Liver (tissue), 9 donors: ENCODE results near the gene ACACB. TPM values are rescaled to one million over a fixed set of nuclear protein-coding genes. Genes with fewer than 3 reads are reported as not detected.

Source experiments
- DNase-seq: peaks from one replicate; pipeline ENCODE4 v3.0.0-alpha.2; 2017; ENCODE audit warnings: low spot score
- H3K27ac ChIP-seq, 2 donors: one replicate each; pipeline ENCODE4 v1.7.0; 2013; ENCODE audit warnings: inconsistent platforms in 2 of 2, low read length in 2 of 2, control low read depth in 1 of 2, low read depth in 1 of 2, mild to moderate bottlenecking in 1 of 2
- H3K27me3 ChIP-seq, 4 donors: one replicate each; pipeline versions ENCODE4 v1.6.1 to v1.7.0; 2013; ENCODE audit warnings: low read length in 3 of 4, inconsistent platforms in 1 of 4, mild to moderate bottlenecking in 1 of 4, moderate library complexity in 1 of 4; ENCODE audit not compliant: control insufficient read depth in 4 of 4, insufficient read depth in 4 of 4
- H3K36me3 ChIP-seq, 4 donors: one replicate each; pipeline versions ENCODE4 v1.6.1 to v1.7.0; 2013; ENCODE audit warnings: low read length in 3 of 4, mild to moderate bottlenecking in 3 of 4, low read depth in 1 of 4, moderate library complexity in 1 of 4; ENCODE audit not compliant: control insufficient read depth in 4 of 4, insufficient read depth in 3 of 4
- H3K4me1 ChIP-seq, 4 donors: one replicate each; pipeline versions ENCODE4 v1.6.1 to v1.7.0; 2013; ENCODE audit warnings: low read length in 3 of 4, mild to moderate bottlenecking in 3 of 4, moderate library complexity in 1 of 4; ENCODE audit not compliant: control insufficient read depth in 4 of 4, insufficient read depth in 4 of 4
- H3K4me3 ChIP-seq, 3 donors: one replicate each; pipeline versions ENCODE4 v1.6.1 to v1.7.0; 2013; ENCODE audit warnings: low read length in 3 of 3, control low read depth in 1 of 3, low read depth in 1 of 3, mild to moderate bottlenecking in 1 of 3
- H3K9ac ChIP-seq, 2 donors: one replicate each; pipeline ENCODE4 v1.7.0; 2013; ENCODE audit warnings: low read length in 2 of 2, mild to moderate bottlenecking in 2 of 2, moderate library complexity in 2 of 2, control low read depth in 1 of 2, low read depth in 1 of 2
- H3K9me3 ChIP-seq, 4 donors: one replicate each; pipeline versions ENCODE4 v1.6.1 to v1.7.0; 2013; ENCODE audit warnings: low read length in 3 of 4; ENCODE audit not compliant: control insufficient read depth in 4 of 4
- EGR1 ChIP-seq, 2 donors: IDR thresholded peaks; 2 replicates each; pipeline ENCODE4 v1.6.1; 2016 to 2018; ENCODE audit warnings: antibody characterized with exemption in 2 of 2, low read depth in 2 of 2
- GABPA ChIP-seq, 2 donors: IDR thresholded peaks in 1 of 2; conservative IDR thresholded peaks in 1 of 2; 2 replicates each; pipeline ENCODE4 v1.6.1; 2016; ENCODE audit warnings: antibody characterized with exemption in 2 of 2, mild to moderate bottlenecking in 1 of 2, moderate library complexity in 1 of 2
- HNF4A ChIP-seq, 2 donors: conservative IDR thresholded peaks; 2 replicates each; pipeline ENCODE4 v1.6.1; 2016; ENCODE audit warnings: antibody characterized with exemption in 2 of 2, mild to moderate bottlenecking in 2 of 2
- HNF4G ChIP-seq: IDR thresholded peaks from 2 replicates; pipeline ENCODE4 v1.6.1; 2016; ENCODE audit warnings: antibody characterized with exemption
- JUND ChIP-seq, 2 donors: IDR thresholded peaks; 2 replicates each; pipeline ENCODE4 v1.6.1; 2016; ENCODE audit warnings: antibody characterized with exemption in 2 of 2
- RAD21 ChIP-seq, 2 donors: IDR thresholded peaks; 2 replicates each; pipeline ENCODE4 v1.6.1; 2016; ENCODE audit warnings: antibody characterized with exemption in 2 of 2, mild to moderate bottlenecking in 2 of 2
- RXRA ChIP-seq, 2 donors: IDR thresholded peaks; 2 replicates each; pipeline ENCODE4 v1.6.1; 2017 to 2018; ENCODE audit warnings: antibody characterized with exemption in 2 of 2, mild to moderate bottlenecking in 1 of 2
- SP1 ChIP-seq: IDR thresholded peaks from 2 replicates; pipeline ENCODE4 v1.6.1; 2018; ENCODE audit warnings: antibody characterized with exemption, mild to moderate bottlenecking
- TAF1 ChIP-seq: conservative IDR thresholded peaks from 2 replicates; pipeline ENCODE4 v1.6.1; 2016; ENCODE audit warnings: antibody characterized with exemption, mild to moderate bottlenecking
- YY1 ChIP-seq: IDR thresholded peaks from 2 replicates; pipeline ENCODE4 v1.6.1; 2016; ENCODE audit warnings: antibody characterized with exemption, mild to moderate bottlenecking
- whole genome bisulfite sequencing: extraction: QIAGEN DNeasy Blood & Tissue Kit; methylation state at CpG from one replicate; pipeline ENCODE4 v1.1.7; 2013; 5-methylcytosine and 5-hydroxymethylcytosine counted together
- polyA plus RNA-seq, 2 donors: library from polyadenylated mRNA; stranded (reverse) in 1 of 2; unstranded in 1 of 2; fragments of 200-250 nt in 1 of 2; fragments of >200 nt in 1 of 2; fragmentation: Nextera tagmentation in 1 of 2; extraction: Ambion mirVana in 1 of 2; gene quantifications; one replicate each; pipeline versions ENCODE4 v1.2.1 to v1.2.3, GENCODE V29; 2013 to 2015
- total RNA-seq, 2 donors: library from RNA; depleted of rRNA; stranded (reverse); fragments of >200 nt; gene quantifications; one replicate each; pipeline ENCODE4 v1.2.3, GENCODE V29; 2014
- TF ChIP-seq, protein P1 (sequence below): IDR thresholded peaks from 2 replicates; pipeline ENCODE4 v1.6.1; 2016; ENCODE audit warnings: antibody characterized with exemption
- TF ChIP-seq, protein P2 (sequence below): IDR thresholded peaks from 2 replicates; pipeline ENCODE4 v1.6.1; 2016; ENCODE audit warnings: antibody characterized with exemption
- donor health status: healthy.
- donor health status: healthy.
- donor health status: healthy.
- donor health status: healthy.
- donor health status: healthy.

The ACACB gene
- total and polyA plus RNA-seq, 4 donors, result 12.9 to 288 (median 52.1) TPM

GRCh38 chr12:109290061-109290460 lies 173.7 kb downstream of the ACACB start:
- TF ChIP-seq, protein P1, sequence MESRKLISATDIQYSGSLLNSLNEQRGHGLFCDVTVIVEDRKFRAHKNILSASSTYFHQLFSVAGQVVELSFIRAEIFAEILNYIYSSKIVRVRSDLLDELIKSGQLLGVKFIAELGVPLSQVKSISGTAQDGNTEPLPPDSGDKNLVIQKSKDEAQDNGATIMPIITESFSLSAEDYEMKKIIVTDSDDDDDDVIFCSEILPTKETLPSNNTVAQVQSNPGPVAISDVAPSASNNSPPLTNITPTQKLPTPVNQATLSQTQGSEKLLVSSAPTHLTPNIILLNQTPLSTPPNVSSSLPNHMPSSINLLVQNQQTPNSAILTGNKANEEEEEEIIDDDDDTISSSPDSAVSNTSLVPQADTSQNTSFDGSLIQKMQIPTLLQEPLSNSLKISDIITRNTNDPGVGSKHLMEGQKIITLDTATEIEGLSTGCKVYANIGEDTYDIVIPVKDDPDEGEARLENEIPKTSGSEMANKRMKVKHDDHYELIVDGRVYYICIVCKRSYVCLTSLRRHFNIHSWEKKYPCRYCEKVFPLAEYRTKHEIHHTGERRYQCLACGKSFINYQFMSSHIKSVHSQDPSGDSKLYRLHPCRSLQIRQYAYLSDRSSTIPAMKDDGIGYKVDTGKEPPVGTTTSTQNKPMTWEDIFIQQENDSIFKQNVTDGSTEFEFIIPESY, result no peak
- no peak for TF ChIP-seq GABPA (IDR thresholded peaks at IDR 0.05 in 1 of 2, conservative IDR thresholded peaks at IDR 0.05 in 1 of 2)
- no peak for TF ChIP-seq YY1
- no peak for TF ChIP-seq HNF4A (conservative IDR thresholded peaks at IDR 0.05)
- TF ChIP-seq SP1, result no peak
- TF ChIP-seq RAD21 (IDR thresholded peaks at IDR 0.05), result no peak
- no peak for TF ChIP-seq HNF4G
- TF ChIP-seq JUND (IDR thresholded peaks at IDR 0.05), result no peak
- no peak for TF ChIP-seq EGR1 (IDR thresholded peaks at IDR 0.05; ENCODE audit: low read depth in 2 of 2)
- H3K27me3 ChIP-seq, result no peaks in the 10 kb centered on the region

GRCh38 chr12:109291117-109291516 lies 174.7 kb downstream of the ACACB start:
- Histone ChIP-seq H3K4me1 (no peaks in the 10 kb centered on the region), H3K27ac (no peak overlapping the region), H3K27me3 (no peaks in the 10 kb centered on the region), H3K9ac (no peak overlapping the region), H3K36me3 (no peaks in the 10 kb centered on the region), H3K9me3 (no peaks in the 10 kb centered on the region), H3K4me3 (no peak overlapping the region)
- no peak for DNase-seq
- WGBS, result 75% methylated on average over 15 of the region's 15 CpGs
- no peak for TF ChIP-seq RXRA (IDR thresholded peaks at IDR 0.05)

More at GRCh38 chr12:109290061-109290460, 173.7 kb downstream of the ACACB start:
- DNase-seq, result no peak
- no peak overlapping the region for H3K4me3 ChIP-seq
- no peaks in the 10 kb centered on the region for H3K4me1 ChIP-seq
- H3K9me3 ChIP-seq, result no peaks in the 10 kb centered on the region
- no peak overlapping the region for H3K9ac ChIP-seq
- WGBS, result 94% methylated on average over 18 of the region's 18 CpGs
- no peak overlapping the region for H3K27ac ChIP-seq
- H3K36me3 ChIP-seq, result no peaks in the 10 kb centered on the region

- 50% methylated on average over 31 of the region's 31 CpGs for WGBS
- Histone ChIP-seq H3K27ac (no peak overlapping the region), H3K4me3 (no peak overlapping the region), H3K9ac (no peak overlapping the region), H3K36me3 (no peaks in the 10 kb centered on the region), H3K4me1 (no peaks in the 10 kb centered on the region), H3K9me3 (no peaks in the 10 kb centered on the region), H3K27me3 (no peaks in the 10 kb centered on the region)
- TF ChIP-seq, protein P2, sequence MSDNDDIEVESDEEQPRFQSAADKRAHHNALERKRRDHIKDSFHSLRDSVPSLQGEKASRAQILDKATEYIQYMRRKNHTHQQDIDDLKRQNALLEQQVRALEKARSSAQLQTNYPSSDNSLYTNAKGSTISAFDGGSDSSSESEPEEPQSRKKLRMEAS, result no peak
- TF ChIP-seq SP1 (no peak), TAF1 (no peak), RAD21 (IDR thresholded peaks at IDR 0.05) (no peak), HNF4G (no peak)
- no peak for DNase-seq
Measured at GRCh38 chr12:109291521-109292341, 175.3 kb downstream of the ACACB start.
